ENCODE results near the gene TRAP1. TPM values are rescaled to one million over a fixed set of nuclear protein-coding genes. Genes with fewer than 3 reads are reported as not detected.

TRAP1 gene
- total and polyA plus RNA-seq, 10 donors = 33.7 to 97.1 (median 53.1) TPM

DNA sequence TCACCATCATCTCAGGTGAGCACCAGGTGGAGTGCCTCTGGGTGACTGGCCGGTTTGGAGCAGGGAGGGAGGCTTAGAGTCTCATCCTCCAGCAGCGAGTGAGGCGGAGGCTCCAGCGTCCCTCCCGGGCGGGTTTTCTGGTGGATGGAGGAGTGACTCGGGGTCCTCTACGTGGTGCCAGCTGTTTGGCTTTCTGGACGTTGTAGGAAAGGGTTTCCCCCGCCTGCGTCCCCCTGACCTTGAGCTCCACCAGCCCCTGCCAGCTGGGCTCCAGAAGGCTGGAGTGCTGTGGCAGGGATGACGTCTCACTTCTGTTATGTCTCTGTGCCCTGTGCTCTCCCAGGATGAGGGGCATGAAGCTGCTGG lies 62.3 kb downstream of the TRAP1 start:
- WGBS, 5 donors = 88 to 93% (median 91%) methylated on average over 3 to 12 of the region's 12 CpGs
- peak; percentile 57 for DNase-seq
- Histone ChIP-seq H3K27me3 (replicated peaks in 1 of 7) (no peaks in the 10 kb centered on the region), H3K9me3 (no peaks in the 10 kb centered on the region), H3K4me1 (peaks cover 0 to 6% (median 0%) of the 10 kb centered on the region in 6 donors), H3K4me3 (no peak overlapping the region), H3K36me3 (peaks cover 2 to 86% (median 57%) of the 10 kb centered on the region in 6 donors), H3K27ac (no peak overlapping the region)
- TF ChIP-seq POLR2AphosphoS5 (IDR thresholded peaks at IDR 0.05) (no peak), POLR2A (IDR thresholded peaks at IDR 0.05) (no peak)
- TF ChIP-seq, protein P1, sequence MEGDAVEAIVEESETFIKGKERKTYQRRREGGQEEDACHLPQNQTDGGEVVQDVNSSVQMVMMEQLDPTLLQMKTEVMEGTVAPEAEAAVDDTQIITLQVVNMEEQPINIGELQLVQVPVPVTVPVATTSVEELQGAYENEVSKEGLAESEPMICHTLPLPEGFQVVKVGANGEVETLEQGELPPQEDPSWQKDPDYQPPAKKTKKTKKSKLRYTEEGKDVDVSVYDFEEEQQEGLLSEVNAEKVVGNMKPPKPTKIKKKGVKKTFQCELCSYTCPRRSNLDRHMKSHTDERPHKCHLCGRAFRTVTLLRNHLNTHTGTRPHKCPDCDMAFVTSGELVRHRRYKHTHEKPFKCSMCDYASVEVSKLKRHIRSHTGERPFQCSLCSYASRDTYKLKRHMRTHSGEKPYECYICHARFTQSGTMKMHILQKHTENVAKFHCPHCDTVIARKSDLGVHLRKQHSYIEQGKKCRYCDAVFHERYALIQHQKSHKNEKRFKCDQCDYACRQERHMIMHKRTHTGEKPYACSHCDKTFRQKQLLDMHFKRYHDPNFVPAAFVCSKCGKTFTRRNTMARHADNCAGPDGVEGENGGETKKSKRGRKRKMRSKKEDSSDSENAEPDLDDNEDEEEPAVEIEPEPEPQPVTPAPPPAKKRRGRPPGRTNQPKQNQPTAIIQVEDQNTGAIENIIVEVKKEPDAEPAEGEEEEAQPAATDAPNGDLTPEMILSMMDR (IDR thresholded peaks at IDR 0.05 in 8 of 11, conservative IDR thresholded peaks at IDR 0.05 in 3 of 11) = no peak
- intact Hi-C loops (cut with DNase I; ENCODE audit: low total_unique reads) = no loop called here

DNA sequence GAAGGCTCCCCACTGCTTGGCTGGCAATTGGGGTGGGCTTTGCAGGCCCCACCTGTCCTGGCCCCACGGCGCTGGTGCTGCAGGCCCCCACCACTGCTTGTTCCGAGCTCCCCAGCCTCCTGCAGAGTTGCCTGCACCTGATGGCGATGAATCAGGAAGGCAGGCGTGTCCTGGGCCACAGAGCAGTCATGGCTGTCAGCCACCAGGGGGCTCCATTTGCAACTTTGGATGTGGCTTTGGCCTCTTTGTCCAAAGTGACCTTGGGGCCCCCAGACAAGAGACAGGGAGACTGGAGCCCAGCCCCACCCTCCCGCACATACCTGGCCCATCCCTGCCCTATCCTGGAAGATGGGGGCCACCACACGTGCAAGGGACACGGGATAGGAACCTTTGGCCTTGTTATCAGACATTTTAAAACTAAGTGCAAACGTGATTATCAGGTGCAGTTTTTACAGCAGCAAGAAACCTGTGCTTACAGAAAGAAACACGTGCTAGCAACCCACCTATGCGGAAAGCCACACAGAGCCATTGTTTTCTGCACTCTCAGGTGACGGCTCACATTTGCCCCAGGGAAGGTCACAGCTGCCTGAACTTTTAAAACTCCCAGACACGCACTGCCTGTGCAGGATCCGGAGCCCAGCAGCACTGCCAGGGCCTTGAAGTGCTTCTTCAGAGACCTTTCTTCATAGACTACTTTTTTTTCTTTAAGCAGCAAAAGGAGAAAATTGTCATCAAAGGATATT lies 62.9 kb downstream of the TRAP1 start, which contains the start of gene DNASE1:
TSS of gene DNASE1 (plus strand) at position 443 of the 743 bp plus-strand sequence. CDS start 683 bp downstream, outside the sequence.
- H3K27me3 ChIP-seq (replicated peaks in 1 of 7) = no peaks in the 10 kb centered on the region
- H3K27ac ChIP-seq = peak within 1 kb of the TSS in 1 of 8 donors; percentile 7
- WGBS, 5 donors = 70 to 79% (median 72%) methylated on average over 13 to 14 of the region's 14 CpGs
- H3K4me1 ChIP-seq = peaks cover 0 to 6% (median 0%) of the 10 kb centered on the region in 6 donors
- no peaks in the 10 kb centered on the region for H3K9me3 ChIP-seq
- peaks cover 2 to 80% (median 53%) of the 10 kb centered on the region in 6 donors for H3K36me3 ChIP-seq
- peak; percentile 85 for DNase-seq
- TF ChIP-seq POLR2A (IDR thresholded peaks at IDR 0.05) (no peak), POLR2AphosphoS5 (IDR thresholded peaks at IDR 0.05) (peak; percentile 50 to 52 (median 52))
- TF ChIP-seq, protein P1 (IDR thresholded peaks at IDR 0.05 in 8 of 11, conservative IDR thresholded peaks at IDR 0.05 in 3 of 11) = peak; percentile 41 to 88 (median 72)
- intact Hi-C loops (cut with DNase I; ENCODE audit: low total_unique reads) = no loop called here
- H3K4me3 ChIP-seq = no peak within 1 kb of the TSS

DNA sequence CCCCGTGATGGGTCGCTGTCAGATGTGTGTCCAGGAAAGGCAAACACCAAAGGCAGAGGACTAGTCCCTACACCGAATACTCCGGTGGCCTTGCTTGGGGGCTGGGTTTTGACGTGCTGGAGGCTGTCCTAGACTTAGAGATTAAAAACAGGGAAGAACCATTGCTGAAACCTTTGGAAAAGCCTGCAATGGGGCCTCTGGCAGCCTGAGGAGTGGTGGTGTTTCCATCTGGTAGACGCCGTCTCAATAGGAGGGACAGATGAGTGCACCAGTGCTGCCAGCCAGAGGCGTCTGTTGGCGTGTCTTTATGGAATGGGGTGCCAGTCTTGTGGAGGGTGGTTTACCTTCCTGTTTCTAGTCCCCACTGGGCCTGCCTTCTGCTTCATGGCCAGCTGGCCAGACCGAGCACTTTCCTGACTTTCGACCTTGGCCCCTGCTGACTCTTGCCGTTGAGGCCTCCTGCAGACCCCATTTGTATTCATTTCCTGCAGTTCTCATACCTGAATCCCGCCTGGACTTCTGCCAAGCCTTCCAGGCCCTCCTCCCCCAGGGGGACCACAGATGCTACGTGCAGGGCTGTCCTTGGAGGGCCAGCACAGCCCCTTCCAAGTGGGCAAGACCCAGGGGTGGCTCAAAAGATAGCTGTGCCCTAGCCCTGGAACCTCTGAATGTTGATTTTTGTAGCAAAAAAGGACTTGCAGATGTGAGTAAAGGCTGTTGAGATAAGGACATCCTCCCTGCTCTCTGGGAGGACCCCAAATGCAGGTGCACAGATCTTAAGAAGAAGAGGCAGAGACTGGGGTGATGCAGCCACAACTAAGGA lies 64.7 kb downstream of the TRAP1 start:
- no peaks in the 10 kb centered on the region for H3K27me3 ChIP-seq (replicated peaks in 1 of 7)
- no peak overlapping the region for H3K4me3 ChIP-seq
- 61 to 85% (median 81%) methylated on average over 13 to 14 of the region's 14 CpGs for WGBS, 5 donors
- TF ChIP-seq, protein P1 (IDR thresholded peaks at IDR 0.05 in 8 of 11, conservative IDR thresholded peaks at IDR 0.05 in 3 of 11) = no peak
- TF ChIP-seq POLR2AphosphoS5 (IDR thresholded peaks at IDR 0.05) = no peak
- TF ChIP-seq POLR2A (IDR thresholded peaks at IDR 0.05) = no peak
- peak; percentile 48 for DNase-seq
- peaks cover 2 to 70% (median 35%) of the 10 kb centered on the region in 6 donors for H3K36me3 ChIP-seq
- intact Hi-C loops (cut with DNase I; ENCODE audit: low total_unique reads) = no loop called here
- peaks cover 0 to 6% (median 0%) of the 10 kb centered on the region in 6 donors for H3K4me1 ChIP-seq
- no peaks in the 10 kb centered on the region for H3K9me3 ChIP-seq
- peak overlapping the region in 1 of 8 donors; percentile 15 for H3K27ac ChIP-seq
